NCI-H1694 treated with DMSO at 0.1 percent for 48 hours (cell line): ENCODE measurements around the gene TRIM15.
A peak's percentile ranks its signal among the peaks of the same experiment; 100 is the strongest.
"Not testable (repeated sequence)": the region's sequence is repeated elsewhere in the genome, so short reads cannot be mapped to it uniquely, and the experiment has no call there.

ENCODE experiments used
- DNase-seq: peaks from one replicate; lab custom pipeline; 2025; lab: John Stamatoyannopoulos, UW

TRIM15 gene

DNA sequence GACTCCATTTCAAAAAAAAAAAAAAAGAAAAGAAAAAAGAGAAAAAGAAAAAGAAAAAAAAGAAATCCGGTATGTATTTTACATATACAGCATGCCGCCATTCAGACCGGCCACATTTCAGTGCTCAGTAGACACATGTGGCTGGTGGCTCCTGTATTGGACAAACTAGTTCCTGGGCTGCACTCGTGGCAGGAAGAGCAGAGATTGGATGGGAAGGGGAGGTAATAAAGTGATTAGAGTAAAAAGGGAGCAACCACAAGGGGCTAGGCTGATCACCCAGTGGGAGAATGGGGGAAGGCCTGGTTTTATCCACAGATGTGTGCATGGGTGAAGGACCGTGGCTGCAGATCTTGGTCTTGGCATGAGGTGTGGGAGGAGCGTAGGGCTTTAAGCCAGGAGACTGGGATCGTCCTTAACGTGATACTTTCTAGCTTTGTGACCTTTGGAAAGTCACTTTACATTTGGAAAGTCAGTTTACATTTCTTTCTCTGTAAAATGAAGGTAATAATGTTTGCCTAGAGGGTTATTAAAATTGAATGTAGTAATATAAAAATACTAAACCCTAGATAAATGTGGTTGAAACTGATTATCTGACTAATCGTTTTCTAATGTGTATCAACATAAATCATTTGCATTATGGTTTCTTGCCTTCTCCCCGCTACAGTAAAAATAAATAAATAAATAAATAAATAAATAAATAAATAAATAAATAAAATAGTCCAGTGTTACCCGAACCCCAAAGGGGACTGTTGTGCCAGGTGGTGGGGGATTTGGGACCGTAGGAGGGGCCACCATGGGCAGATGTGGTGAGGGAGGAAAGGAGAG lies 869 bp upstream of the TRIM15 start:
- DNase-seq: no peak

DNA sequence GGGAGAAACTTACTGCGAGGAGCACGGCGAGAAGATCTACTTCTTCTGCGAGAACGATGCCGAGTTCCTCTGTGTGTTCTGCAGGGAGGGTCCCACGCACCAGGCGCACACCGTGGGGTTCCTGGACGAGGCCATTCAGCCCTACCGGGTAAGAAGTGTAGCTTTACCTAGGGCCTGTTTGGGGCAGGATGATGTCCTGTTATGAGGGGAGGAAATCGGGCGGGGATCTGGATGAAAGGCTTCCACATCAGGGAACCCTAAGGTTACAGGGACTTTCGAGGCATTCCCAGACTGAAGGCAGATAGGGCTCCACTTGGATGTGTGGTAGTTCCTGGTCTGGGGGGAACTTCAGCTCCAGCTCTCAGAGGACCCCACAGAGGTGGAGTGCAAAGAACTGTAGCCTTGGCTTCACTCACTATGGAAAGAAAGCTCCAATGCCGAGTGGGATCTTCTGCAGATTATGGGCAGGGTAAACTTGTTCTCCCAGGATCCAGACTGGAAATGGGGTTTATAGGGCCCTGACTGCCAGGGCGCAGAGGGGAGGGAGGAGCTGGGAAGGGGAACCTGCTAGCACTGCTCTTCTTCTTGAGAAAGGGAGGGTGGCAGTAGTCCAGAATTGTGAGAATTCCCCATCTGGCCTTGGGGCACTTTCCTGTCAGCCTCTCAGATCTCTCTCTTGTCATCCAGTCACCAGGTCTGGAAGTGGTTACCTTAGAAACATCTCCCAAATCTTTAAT lies 740 bp downstream of the TRIM15 start:
- no peak for DNase-seq

DNA sequence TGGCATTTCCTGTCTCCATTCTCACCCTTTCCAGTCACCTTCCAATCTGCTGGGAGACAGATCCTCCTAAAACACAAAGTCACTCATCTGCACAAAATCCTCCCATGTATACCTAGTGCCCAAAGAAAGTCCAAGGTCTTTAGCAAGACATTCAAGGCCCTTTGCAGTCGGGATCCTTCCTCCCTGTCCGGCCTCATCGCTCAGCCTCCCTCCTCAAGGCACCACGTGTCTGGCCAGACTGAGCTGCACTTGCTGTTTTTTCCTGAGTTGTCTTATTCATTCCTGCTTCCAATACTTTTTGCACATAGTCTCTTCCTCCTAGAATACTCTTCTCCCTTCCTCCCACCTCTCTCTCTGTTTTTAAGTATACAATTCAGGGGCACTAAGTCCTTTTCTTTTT lies 1.4 kb downstream of the TRIM15 start:
- no peak for DNase-seq

DNA sequence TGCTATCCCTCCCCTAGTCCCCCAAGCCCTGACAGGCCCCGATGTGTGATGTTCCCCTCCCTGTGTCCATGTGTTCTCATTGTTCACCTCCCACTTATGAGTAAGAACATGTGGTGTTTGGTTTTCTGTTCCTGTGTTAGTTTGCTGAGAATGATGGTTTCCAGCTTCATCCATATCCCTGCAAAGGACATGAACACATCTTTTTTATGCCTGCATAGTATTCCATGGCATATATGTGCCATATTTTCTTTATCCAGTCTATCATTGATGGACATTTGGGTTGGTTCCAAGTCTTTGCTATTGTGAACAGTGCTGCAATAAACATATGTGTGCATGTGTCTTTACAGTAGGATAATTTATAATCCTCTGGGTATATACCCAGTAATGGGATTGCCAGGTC lies 1.9 kb downstream of the TRIM15 start:
- DNase-seq: not testable (repeated sequence)

DNA sequence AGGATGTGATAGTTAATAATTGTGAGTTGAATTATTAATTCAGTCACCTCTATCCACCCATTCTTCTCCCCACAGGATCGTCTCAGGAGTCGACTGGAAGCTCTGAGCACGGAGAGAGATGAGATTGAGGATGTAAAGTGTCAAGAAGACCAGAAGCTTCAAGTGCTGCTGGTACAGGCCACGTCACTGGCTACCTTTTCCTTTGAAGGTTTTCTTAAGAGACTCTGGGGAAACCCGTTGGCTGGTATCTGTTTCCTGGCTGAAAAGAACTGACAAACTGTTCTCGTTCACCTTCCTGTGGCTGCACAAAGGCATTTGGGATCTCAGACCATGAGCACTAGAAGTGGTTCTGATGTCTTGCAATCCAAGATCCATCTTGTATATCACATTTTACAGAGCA lies 3.8 kb downstream of the TRIM15 start:
- no peak for DNase-seq

DNA sequence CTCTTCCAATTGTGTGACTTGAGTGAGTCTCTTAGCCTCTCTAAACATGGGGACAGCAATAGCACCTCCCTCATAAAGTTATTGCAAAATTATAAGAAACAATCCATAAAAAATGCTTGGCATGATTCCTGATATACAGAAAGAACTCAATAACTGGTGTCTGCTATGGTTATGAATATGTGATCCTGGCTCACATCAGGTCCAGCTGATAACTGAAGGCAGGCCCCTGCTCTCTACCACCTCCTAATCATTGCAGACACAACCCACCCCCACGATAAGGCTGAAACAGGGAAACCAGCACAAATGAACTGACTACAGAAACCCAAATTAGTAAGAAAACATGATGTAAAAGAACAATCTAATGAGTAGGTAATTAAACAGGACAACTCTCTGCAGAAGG lies 5.4 kb downstream of the TRIM15 start:
- no peak for DNase-seq

DNA sequence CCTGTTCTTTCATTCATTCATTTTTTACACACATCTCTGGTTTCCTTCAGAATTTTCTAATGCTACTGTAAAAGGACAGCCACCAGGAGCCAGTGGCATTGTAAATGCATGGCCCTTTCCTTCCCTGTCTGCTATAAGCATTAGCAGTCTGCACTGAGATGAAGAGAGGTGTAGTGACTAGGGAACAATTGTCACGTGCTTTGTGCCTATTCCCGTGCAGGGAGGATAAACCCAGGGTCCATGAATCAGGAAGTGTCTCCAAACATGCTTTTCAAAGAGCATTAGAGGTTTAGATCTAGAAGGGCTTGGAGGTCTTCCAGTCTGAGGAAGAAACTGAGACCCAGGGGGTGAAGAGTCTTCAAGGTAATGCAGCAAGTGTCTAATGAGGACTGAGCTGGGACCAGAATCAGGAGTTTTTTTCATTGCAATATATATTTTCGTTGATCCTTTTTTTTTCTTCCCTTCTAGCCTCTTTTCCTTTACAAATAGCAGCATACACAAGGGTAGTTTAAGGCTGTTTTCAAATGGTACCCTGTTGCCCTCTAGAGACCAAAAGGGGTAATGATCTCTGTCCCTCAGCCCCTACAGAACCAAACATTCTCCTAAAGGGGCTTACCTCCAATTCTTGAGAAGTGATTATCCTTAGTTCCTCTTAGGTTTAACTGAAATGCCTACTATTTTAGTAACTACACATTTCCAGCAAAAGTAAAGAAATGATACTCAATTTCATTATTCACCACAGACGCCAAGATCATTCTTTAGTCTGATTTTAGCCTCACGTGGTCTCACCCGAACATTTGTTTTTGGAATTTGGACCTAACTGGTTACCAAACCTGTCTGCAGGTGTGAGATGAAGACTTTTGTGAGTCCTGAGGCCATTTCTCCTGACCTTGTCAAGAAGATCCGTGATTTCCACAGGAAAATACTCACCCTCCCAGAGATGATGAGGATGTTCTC lies 6.6 kb downstream of the TRIM15 start:
- DNase-seq: peak; percentile 47

DNA sequence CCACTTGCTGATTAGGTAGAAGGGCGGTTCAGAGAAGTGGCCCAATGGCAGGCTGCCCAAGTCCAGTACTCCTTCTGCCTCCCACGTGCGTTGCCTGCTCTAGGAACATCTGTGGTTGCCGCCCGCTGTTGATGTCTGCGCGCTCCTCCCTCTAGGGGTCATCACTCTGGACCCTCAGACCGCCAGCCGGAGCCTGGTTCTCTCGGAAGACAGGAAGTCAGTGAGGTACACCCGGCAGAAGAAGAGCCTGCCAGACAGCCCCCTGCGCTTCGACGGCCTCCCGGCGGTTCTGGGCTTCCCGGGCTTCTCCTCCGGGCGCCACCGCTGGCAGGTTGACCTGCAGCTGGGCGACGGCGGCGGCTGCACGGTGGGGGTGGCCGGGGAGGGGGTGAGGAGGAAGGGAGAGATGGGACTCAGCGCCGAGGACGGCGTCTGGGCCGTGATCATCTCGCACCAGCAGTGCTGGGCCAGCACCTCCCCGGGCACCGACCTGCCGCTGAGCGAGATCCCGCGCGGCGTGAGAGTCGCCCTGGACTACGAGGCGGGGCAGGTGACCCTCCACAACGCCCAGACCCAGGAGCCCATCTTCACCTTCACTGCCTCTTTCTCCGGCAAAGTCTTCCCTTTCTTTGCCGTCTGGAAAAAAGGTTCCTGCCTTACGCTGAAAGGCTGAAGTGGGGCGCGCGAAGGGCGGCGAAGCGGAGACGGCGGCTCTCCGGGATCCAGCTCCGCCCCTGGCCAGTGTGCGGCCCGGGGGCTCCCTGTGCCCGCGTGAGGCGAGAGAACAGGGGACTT lies 8.5 kb downstream of the TRIM15 start:
- no peak for DNase-seq

DNA sequence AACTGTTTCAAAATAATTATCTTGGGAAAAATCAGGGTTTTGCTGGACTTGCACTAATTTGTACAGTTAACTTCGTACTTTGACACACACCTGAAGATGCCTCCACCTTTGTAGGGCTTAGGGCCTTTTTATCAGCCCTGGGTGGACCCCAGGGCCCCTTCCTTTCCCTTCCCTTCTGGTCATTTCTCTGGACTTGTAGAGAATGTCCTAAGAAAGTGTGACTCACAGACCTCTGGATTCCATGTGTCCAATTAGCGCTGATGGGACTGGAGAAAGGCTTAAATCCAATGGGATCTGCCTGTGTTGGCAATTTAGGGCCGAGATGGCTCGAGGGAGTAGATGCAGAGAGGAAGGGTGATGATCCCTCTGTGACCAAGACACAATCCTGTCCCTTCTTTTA lies 9.3 kb downstream of the TRIM15 start:
- DNase-seq: no peak

DNA sequence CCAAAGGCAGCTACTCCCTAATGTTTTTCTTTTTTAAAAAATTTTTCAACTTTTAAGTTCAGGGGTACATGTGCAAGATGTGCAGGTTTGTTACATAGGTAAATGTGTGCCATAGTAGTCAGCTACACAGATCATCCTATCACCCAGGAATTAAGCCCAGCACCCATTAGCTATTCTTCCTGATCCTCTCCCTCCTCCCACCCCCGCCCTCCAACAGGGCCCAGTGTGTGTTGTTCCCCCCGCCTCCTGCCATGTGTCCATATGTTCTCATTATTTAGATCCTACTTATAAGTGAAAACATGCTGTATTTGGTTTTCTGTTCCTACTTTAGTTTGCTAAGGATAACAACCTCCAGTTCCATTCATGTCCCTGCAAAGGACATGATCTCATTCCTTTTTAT lies 12.4 kb downstream of the TRIM15 start:
- DNase-seq: no peak

DNA sequence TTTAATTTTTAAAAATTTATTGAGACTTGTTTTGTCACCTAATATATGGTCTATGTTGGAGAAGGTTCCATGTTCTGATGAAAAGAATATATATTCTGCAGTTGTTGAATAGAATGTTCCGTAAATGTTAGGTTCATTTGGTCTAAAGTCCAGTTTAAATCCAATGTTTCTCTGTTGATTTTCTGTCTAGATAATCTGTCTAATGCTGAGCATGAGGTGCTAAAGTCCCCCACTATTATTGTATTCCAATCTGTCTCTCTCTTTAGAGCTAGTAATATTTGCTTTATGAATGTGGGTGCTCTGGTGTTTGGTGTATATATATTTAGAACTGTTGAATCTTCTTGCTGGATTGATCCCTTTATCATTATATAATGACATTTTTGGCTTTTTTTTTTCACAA lies 15.5 kb downstream of the TRIM15 start:
- no peak for DNase-seq

DNA sequence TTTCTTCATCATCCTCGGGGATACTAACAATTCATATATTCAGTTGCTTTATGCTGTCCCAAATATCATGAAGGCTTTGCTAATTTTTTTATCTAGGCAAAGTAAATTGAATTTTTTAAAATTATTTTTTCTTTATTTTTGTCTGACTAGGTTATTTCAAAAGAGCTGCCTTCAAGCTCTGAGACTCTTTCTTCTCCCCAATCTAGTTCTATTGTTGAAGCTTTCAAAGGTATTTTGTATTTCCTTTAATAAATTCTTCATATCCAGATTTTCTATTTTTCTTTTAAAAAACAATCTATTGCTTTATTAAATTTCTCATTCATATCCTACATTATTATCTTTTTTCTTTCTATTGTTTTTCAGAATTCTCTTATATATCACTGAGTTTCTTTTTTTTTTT lies 16.8 kb downstream of the TRIM15 start:
- no peak for DNase-seq

DNA sequence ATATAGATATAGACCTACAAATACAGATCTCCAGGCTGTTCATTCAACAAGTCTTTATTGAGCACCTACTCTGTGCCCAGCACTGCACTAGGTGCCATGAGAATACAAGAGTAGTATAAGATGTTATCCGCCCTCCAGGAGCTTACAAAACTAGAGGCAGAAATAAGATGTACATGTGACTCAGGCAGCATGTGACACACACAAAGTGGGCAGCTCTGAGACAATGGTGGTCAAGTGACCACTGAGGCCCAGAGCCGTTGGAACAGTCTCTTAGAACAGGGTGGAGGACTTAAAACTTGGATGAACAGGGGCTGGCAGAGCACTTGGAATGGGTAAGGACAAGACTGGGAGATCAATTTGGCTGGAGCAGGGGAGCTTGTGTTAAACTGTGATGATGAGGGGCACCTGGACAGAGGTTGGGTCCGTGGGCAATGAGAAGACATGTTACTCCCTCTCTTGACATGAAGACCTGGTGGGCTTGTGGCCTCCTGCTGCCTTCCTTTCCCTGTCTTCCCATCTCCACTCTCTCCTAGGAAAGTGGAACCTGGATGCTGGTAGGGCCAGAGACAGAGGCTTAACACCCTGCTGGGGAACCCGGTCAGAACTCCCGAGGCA lies 21.2 kb downstream of the TRIM15 start:
- no peak for DNase-seq

DNA sequence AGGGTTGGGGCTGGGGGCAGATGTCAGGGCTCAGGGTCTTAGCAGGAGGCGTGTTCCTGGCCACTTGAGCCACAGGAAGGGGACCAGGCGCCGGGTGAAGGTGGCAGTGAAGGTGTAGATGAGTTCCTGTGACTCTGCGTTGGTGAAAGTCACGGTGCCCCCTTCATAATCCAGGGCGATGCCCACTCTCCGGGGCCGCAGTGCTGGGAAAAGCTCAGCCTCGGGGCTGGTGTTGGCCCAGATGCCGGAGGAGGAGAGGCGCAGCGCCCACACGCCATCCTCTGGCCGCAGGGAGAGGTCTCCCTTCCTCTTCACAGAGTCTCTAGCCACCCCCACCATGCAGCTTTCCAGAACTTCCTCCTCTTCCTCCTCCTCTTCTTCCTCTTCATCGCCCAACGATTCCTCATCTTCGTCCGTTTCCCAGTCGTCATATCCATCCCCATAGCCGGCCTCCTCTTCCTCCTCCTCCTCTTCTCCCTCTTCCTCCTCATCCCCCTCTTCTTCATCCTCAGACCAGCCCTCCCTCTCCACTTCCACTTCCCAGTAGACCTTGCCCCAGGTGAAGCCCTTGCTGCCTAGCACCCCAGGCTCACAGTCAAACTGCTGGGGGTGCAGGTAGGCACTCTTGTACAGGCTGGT lies 22.6 kb downstream of the TRIM15 start:
- no peak for DNase-seq

DNA sequence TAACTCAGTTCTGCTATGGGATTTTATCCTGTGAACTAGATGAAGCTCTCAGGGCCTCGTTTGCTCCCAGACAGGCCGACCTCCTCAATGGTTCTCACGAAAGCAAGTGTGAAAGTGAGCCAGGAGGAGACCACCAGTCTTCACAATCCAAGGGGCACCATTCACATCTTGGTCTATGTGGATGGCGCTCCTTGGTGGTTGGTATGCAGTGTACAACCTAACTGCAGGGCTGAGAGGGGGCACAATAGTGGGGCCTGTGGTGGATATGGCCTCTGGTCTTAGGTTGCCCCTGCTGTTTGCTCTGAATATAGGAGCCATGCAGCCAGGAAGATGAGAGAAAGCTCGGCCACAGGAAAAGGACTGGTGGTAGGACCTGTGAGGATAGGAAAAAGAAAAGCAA lies 25.2 kb downstream of the TRIM15 start:
- no peak for DNase-seq

DNA sequence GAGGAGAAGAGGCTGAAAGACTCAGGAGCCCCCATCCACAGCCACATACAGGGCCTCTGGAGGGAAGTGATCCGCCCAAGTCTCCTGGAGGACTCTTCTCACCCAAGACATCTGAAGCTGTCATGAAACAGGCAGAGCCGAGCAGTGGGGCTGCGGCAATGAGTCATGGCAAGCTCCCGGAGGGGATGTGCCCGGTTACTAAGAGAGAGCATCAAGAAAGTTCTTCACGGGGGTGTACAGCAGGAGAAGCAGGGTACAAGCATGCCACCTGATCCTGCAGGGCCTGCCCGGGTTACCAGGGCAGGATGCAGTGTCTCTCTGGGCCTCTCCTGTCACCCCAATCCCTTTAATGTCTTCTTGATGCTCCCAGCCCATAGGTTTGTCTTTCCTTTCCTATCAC lies 28.7 kb downstream of the TRIM15 start:
- DNase-seq: no peak

DNA sequence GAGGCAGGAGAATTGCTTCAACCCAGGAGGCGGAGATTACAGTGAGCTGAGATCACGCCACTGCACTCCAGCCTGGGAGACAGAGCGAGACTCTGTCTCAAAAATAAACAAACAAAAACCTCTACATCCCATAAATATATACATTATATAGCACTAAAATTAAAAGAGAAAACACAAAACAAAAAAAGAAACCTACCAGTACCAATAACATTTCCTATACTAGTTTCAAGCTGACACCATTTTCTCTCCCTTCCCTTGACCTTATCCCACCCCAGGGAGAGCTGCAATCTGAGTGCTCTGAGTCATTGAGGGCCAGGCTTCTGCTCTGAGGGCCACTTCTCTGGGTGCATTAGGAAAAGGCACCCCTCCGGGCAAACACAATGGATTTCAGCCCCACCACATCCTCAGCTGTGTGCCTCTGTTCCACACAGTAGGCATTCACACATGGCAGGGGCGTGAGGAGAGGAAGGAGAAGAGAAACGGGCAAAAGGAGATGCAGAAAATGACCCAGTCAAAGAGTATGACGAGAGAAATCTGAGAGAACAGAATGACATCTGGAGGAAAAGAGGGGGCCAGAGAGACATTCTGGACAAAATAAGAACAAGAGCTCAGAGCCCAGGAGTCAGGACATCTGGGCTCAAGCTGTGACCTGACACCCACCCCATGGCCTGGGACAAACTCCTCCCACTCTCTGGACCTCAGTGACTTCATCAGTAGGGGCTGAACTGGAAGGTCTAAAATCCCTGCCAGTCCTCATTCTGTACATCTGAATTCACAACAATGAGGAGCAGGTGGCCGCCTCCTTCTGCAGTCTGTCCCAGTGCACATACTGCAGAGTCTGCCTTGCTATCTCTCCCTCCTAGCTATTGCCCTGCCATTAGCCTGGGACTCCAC lies 31.7 kb downstream of the TRIM15 start:
- no peak for DNase-seq

DNA sequence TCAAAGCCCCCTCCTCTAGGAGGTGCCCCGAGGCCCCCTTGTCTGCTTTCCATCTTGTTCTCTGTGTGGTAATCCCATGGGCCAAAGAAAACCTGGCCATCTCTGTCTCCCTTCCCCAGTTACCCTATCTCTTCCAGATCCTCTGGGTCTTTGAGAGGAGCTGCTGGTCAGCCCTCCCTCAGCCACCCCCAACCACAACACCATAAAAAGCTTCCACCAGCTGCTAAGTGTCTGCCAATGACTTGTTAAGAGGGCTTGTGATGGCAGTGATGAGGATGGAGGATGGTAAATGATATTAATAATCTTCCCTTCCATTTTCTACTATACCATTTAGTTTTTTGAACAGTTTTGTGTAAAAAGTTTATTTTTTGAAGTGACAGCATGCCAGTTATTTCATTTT lies 32.6 kb downstream of the TRIM15 start:
- DNase-seq: no peak

DNA sequence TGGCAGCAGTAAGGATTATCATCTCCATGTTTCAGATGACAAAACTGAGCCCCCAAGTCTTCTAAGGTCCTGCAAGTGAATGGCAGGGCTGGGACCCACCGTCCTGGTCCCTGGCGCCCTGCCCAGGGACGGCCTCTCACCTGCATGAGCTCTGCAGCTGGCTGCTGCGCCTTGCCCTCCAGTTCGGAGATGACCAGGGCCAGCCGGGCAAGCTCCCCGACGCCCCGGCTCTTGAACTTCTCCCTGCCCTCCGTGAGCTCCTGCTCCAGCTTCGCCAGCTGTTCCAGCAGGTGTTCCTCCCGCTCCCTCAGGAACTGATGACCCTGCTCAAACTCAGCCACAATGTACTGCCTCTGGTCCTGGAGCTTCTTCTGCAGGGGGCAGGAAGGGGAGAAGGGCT lies 33.0 kb downstream of the TRIM15 start:
- no peak for DNase-seq
